GM12878 (cell line): ENCODE measurements around the gene RIPPLY3. TPM values are rescaled to one million over a fixed set of nuclear protein-coding genes. Genes with fewer than 3 reads are reported as not detected.

Source experiments
- ATAC-seq: fragments of 200-7000 bp; cut with Tn5 transposase; 3 replicates; pipeline ENCODE4 v1.9.1; 2020; ENCODE audit warnings: mild to moderate bottlenecking, moderate library complexity
- BruUV-seq: library from RNA; stranded (reverse); fragments of 400-500 nt; replicated peaks from 2 replicates; lab custom pipeline; 2021; lab: Mats Ljungman, UMichigan
- CTCF ChIA-PET: fragments of 300-600 bp; sonication (Branson Sonifier 250); formaldehyde crosslinking; extraction: SDS; loops from one replicate; lab custom pipeline; 2021; ENCODE audit warnings: inconsistent platforms; lab: Yijun Ruan, JAX
- POLR2A ChIA-PET: fragments of 350-600 bp; formaldehyde crosslinking; extraction: SDS; loops from one replicate; lab custom pipeline; 2021; ENCODE audit warnings: inconsistent platforms; lab: Charles Lee
- RAD21 ChIA-PET: fragments of 300-600 bp; sonication (Branson Sonifier 250); formaldehyde crosslinking; loops from one replicate; lab custom pipeline; 2023; ENCODE audit warnings: antibody characterized with exemption; ENCODE audit not compliant: unreplicated experiment; lab: Charles Lee
- SMC1A ChIA-PET: fragments of 300-600 bp; sonication (Branson Sonifier 250); formaldehyde crosslinking; loops from one replicate; lab custom pipeline; 2023; ENCODE audit not compliant: unreplicated experiment, uncharacterized antibody; lab: Charles Lee
- DNase-seq: peaks from one replicate; pipeline ENCODE4 v3.0.0-alpha.2; 2011; ENCODE audit warnings: low read depth, low spot score
- FAIRE-seq: peaks from 3 replicates; lab custom pipeline; 2011; peaks lifted over from hg19 to GRCh38; lab: Jason Lieb, UNC
- H2AFZ ChIP-seq: 2 replicates; pipeline ENCODE4 v1.6.0; 2011; ENCODE audit warnings: low read depth, low read length, control low read depth; ENCODE audit not compliant: control insufficient read depth
- H3K27ac ChIP-seq: 2 replicates; pipeline ENCODE4 v1.5.1; 2011; ENCODE audit warnings: control low read depth; ENCODE audit not compliant: control insufficient read depth, insufficient read depth
- H3K27me3 ChIP-seq, 2 experiments: replicated peaks in 1 of 2; 2 replicates each; pipeline versions ENCODE4 v1.6.0 to v1.6.1; 2011; ENCODE audit warnings: low read length in 1 of 2; ENCODE audit not compliant: control insufficient read depth in 2 of 2, insufficient read depth in 2 of 2
- H3K36me3 ChIP-seq, 2 experiments: 2 replicates each; pipeline ENCODE4 v1.5.1; 2011; ENCODE audit warnings: low read length in 1 of 2; ENCODE audit not compliant: control insufficient read depth in 2 of 2, insufficient read depth in 2 of 2
- H3K4me1 ChIP-seq: 2 replicates; pipeline ENCODE4 v1.6.1; 2011; ENCODE audit warnings: mild to moderate bottlenecking, low read length, moderate library complexity, mixed read lengths; ENCODE audit not compliant: control insufficient read depth, insufficient read depth
- H3K4me2 ChIP-seq: 2 replicates; pipeline ENCODE4 v1.6.0; 2011; ENCODE audit warnings: control low read depth; ENCODE audit not compliant: control insufficient read depth, insufficient read depth
- H3K4me3 ChIP-seq: fragments of 200-600 bp; sonication (generic); 2 replicates; pipeline ENCODE4 v1.5.1; 2016
- H3K79me2 ChIP-seq: 2 replicates; pipeline ENCODE4 v1.6.0; 2011; ENCODE audit warnings: low read length; ENCODE audit not compliant: control insufficient read depth, insufficient read depth
- H3K9ac ChIP-seq: 2 replicates; pipeline ENCODE4 v1.8.0; 2011; ENCODE audit warnings: low read length, control low read depth, mixed read lengths; ENCODE audit not compliant: control insufficient read depth, insufficient read depth
- H3K9me3 ChIP-seq: replicated peaks from 3 replicates; pipeline ENCODE4 v1.5.1; 2011; ENCODE audit warnings: mild to moderate bottlenecking, low read length; ENCODE audit not compliant: control insufficient read depth, insufficient read depth
- H4K20me1 ChIP-seq: 2 replicates; pipeline ENCODE4 v1.6.0; 2011; ENCODE audit not compliant: control insufficient read depth, insufficient read depth
- ZNF207 ChIP-seq: fragments of 450-650 bp; IDR thresholded peaks from 2 replicates; pipeline ENCODE4 v1.6.1; 2014; ENCODE audit warnings: antibody characterized with exemption, mild to moderate bottlenecking, borderline replicate concordance
- WGBS: methylation state at CpG from one replicate; pipeline ENCODE4 v1.1.6; 2016; ENCODE audit warnings: low lambda C conversion rate; ENCODE audit not compliant: insufficient replicate concordance, insufficient coverage; ENCODE audit errors: missing lambda C conversion rate; 5-methylcytosine and 5-hydroxymethylcytosine counted together
- in situ Hi-C: fragments of 300-500 bp; cut with MboI; formaldehyde crosslinking; loops from 9 replicates; pipeline ENCODE4 v1.14.3; 2018; ENCODE audit warnings: mixed read lengths
- intact Hi-C: fragments of 100-400 bp; cut with micrococcal nuclease; formaldehyde crosslinking; loops from one replicate; pipeline ENCODE4 v1.14.2; 2022; ENCODE audit not compliant: unreplicated experiment
- polyA plus RNA-seq, 11 experiments: library from polyadenylated mRNA; depleted of rRNA in 4 of 11; unstranded in 6 of 11; stranded (reverse) in 5 of 11; fragments of >200 nt; fragmentation: Nextera tagmentation in 4 of 11; fragmentation: Illumina TruSeq in 1 of 11; extraction: Ambion mirVana in 4 of 11; extraction: Trizol in 1 of 11; gene quantifications; 1 replicate in 1 of 11; 2 replicates in 10 of 11; pipeline versions ENCODE4 v1.2.1 to v1.2.3, GENCODE V29; 2011 to 2016; ENCODE audit warnings: inconsistent platforms in 2 of 11, missing spikeins in 2 of 11, low read depth in 1 of 11
- total RNA-seq, 4 experiments: library from RNA; depleted of rRNA in 3 of 4; stranded (reverse); fragments of >200 nt in 3 of 4; fragmentation: Illumina TruSeq in 1 of 4; extraction: Trizol in 1 of 4; gene quantifications; 2 replicates each; pipeline versions ENCODE4 v1.2.1 to v1.2.3, GENCODE V29; 2013 to 2021
- TF ChIP-seq, protein P1 (sequence below): IDR thresholded peaks from 2 replicates; pipeline ENCODE4 v1.6.1; 2012; ENCODE audit warnings: mild to moderate bottlenecking, low read depth, low read length

Gene RIPPLY3
- total and polyA plus RNA-seq, 10 of the 15 experiments (the other 5 are each of a cell fraction or from before 2014, with no cell fraction given) = not detected

GRCh38 chr21:37062593-37062935 lies 56.1 kb downstream of the RIPPLY3 start (continued):
- TF ChIP-seq, protein P1, sequence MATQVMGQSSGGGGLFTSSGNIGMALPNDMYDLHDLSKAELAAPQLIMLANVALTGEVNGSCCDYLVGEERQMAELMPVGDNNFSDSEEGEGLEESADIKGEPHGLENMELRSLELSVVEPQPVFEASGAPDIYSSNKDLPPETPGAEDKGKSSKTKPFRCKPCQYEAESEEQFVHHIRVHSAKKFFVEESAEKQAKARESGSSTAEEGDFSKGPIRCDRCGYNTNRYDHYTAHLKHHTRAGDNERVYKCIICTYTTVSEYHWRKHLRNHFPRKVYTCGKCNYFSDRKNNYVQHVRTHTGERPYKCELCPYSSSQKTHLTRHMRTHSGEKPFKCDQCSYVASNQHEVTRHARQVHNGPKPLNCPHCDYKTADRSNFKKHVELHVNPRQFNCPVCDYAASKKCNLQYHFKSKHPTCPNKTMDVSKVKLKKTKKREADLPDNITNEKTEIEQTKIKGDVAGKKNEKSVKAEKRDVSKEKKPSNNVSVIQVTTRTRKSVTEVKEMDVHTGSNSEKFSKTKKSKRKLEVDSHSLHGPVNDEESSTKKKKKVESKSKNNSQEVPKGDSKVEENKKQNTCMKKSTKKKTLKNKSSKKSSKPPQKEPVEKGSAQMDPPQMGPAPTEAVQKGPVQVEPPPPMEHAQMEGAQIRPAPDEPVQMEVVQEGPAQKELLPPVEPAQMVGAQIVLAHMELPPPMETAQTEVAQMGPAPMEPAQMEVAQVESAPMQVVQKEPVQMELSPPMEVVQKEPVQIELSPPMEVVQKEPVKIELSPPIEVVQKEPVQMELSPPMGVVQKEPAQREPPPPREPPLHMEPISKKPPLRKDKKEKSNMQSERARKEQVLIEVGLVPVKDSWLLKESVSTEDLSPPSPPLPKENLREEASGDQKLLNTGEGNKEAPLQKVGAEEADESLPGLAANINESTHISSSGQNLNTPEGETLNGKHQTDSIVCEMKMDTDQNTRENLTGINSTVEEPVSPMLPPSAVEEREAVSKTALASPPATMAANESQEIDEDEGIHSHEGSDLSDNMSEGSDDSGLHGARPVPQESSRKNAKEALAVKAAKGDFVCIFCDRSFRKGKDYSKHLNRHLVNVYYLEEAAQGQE = no peak

GRCh38 chr21:37063433-37063832 lies 56.9 kb downstream of the RIPPLY3 start:
- Histone ChIP-seq H3K9me3 (no peaks in the 10 kb centered on the region; the same call in 2 of the 3 replicates), H3K79me2 (no peaks in the 10 kb centered on the region), H3K27me3 (no peaks in the 10 kb centered on the region), H3K4me2 (no peak overlapping the region), H3K4me3 (no peak overlapping the region), H3K9ac (no peak overlapping the region), H3K27ac (no peak overlapping the region), H3K4me1 (no peaks in the 10 kb centered on the region), H2AFZ (no peak overlapping the region), H3K36me3 (peaks cover 0 to 5% of the 10 kb centered on the region in 2 experiments; a peak in 1 of 4 replicates), H4K20me1 (no peaks in the 10 kb centered on the region)
- BruUV-seq = no TSS peak
- ATAC-seq (no peak), FAIRE-seq (no peak), DNase-seq (no peak)
- ChIA-PET CTCF (interaction anchor here (1.8 kb wide), 1 partner anchor 87 kb away, joined by 4 read pairs; no protein-coding TSS in a partner anchor), POLR2A (no interaction called here), SMC1A (no interaction called here), RAD21 (no interaction called here)
- in situ Hi-C loops = no loop called here
- TF ChIP-seq ZNF207 = no peak
- WGBS = 100% methylated on average over 1 of the region's 1 CpG
- intact Hi-C loops = no loop called here
